ENCODE results near the gene MAU2. TPM values are rescaled to one million over a fixed set of nuclear protein-coding genes. Genes with fewer than 3 reads are reported as not detected.

MAU2 gene
- total RNA-seq, 1 experiment from 2014 or later: 38.0 TPM

GRCh38 chr19:19279853-19280252, 40.8 kb upstream of the MAU2 start:
- no TSS peak for BruUV-seq (replicated peaks)
- no peak for ATAC-seq
- Histone ChIP-seq H3K4me1 (ENCODE audit: control insufficient read depth, insufficient read depth, low read length) (no peaks in the 10 kb centered on the region), H3K4me3 (ENCODE audit: low read depth in 2 of 2, low read length in 2 of 2) (no peak overlapping the region), H3K27me3 (ENCODE audit: control insufficient read depth, insufficient read depth, low read length) (no peaks in the 10 kb centered on the region), H3K27ac (ENCODE audit: low read length) (no peak overlapping the region), H3K9me3 (ENCODE audit: control insufficient read depth, insufficient read depth, low read depth, low read length) (no peaks in the 10 kb centered on the region), H3K36me3 (ENCODE audit: control insufficient read depth, insufficient read depth, low read length) (no peaks in the 10 kb centered on the region)
- in situ Hi-C loops (cut with HindIII; ENCODE audit: low pct_unique_long_range_greater_than_20kb, low sequenced_read_pairs): no loop called here
- DNase-seq (ENCODE audit: low read depth, low spot score): no peak
- TF ChIP-seq POLR2AphosphoS5 (IDR thresholded peaks at IDR 0.05; ENCODE audit: low read depth, low read length): no peak
- TF ChIP-seq CTCF (IDR thresholded peaks at IDR 0.05): no peak
- TF ChIP-seq SIN3A (IDR thresholded peaks at IDR 0.05; ENCODE audit: borderline replicate concordance, insufficient read depth, low read depth, low read length): no peak
- TF ChIP-seq REST (IDR thresholded peaks at IDR 0.05; ENCODE audit: insufficient read depth in 1 of 2, low read depth in 2 of 2, low read length in 1 of 2): no peak
- no peak for TF ChIP-seq TCF7L2 (IDR thresholded peaks at IDR 0.05; ENCODE audit: low read depth, low read length)
- ChIA-PET CTCF (no interaction called here), POLR2A (no interaction called here)
- intact Hi-C loops (cut with micrococcal nuclease; ENCODE audit: unreplicated experiment): no loop called here

- POLR2A ChIA-PET: no interaction called here
- H3K9me3 ChIP-seq (ENCODE audit: control insufficient read depth, insufficient read depth, low read depth, low read length): no peaks in the 10 kb centered on the region
- H3K27me3 ChIP-seq (ENCODE audit: control insufficient read depth, insufficient read depth, low read length): no peaks in the 10 kb centered on the region
- CTCF ChIA-PET: no interaction called here
- in situ Hi-C loops (cut with HindIII; ENCODE audit: low pct_unique_long_range_greater_than_20kb, low sequenced_read_pairs) (no loop called here), intact Hi-C loops (cut with micrococcal nuclease; ENCODE audit: unreplicated experiment) (no loop called here)
- H3K36me3 ChIP-seq (ENCODE audit: control insufficient read depth, insufficient read depth, low read length): no peaks in the 10 kb centered on the region
- no peak overlapping the region for H3K27ac ChIP-seq (ENCODE audit: low read length)
- no peak for DNase-seq (ENCODE audit: low read depth, low spot score)
- no peaks in the 10 kb centered on the region for H3K4me1 ChIP-seq (ENCODE audit: control insufficient read depth, insufficient read depth, low read length)
- no peak for ATAC-seq
- TF ChIP-seq REST (IDR thresholded peaks at IDR 0.05; ENCODE audit: insufficient read depth in 1 of 2, low read depth in 2 of 2, low read length in 1 of 2) (no peak), POLR2AphosphoS5 (IDR thresholded peaks at IDR 0.05; ENCODE audit: low read depth, low read length) (no peak), SIN3A (IDR thresholded peaks at IDR 0.05; ENCODE audit: borderline replicate concordance, insufficient read depth, low read depth, low read length) (no peak), CTCF (IDR thresholded peaks at IDR 0.05) (no peak), TCF7L2 (IDR thresholded peaks at IDR 0.05; ENCODE audit: low read depth, low read length) (no peak)
- H3K4me3 ChIP-seq (ENCODE audit: low read depth in 2 of 2, low read length in 2 of 2): no peak overlapping the region
- BruUV-seq (replicated peaks): no TSS peak
These were observed 40.1 kb upstream of the MAU2 start for GRCh38 chr19:19280561-19280960.
